PFSK-1 (cell line): ENCODE data around the gene RASGRF2.

Source experiments
- FOXP2 ChIP-seq: optimal IDR thresholded peaks from 2 replicates; pipeline ENCODE3; 2011; ENCODE audit warnings: borderline replicate concordance, control low read depth, inconsistent platforms; ENCODE audit not compliant: insufficient read depth; ENCODE audit errors: extremely low read length, extremely low read depth
- POLR2AphosphoS5 ChIP-seq: IDR thresholded peaks from 2 replicates; pipeline ENCODE4 v1.6.1; 2012; ENCODE audit warnings: low read depth, mild to moderate bottlenecking, control low read depth, low read length, moderate library complexity
- TAF1 ChIP-seq: IDR thresholded peaks from 2 replicates; pipeline ENCODE4 v1.6.1; 2012; ENCODE audit warnings: low read length, control low read depth, borderline replicate concordance; ENCODE audit not compliant: insufficient read depth

- TF ChIP-seq TAF1 (no peak), FOXP2 (no peak), POLR2AphosphoS5 (no peak)
Observed at GRCh38 chr5:81164476-81164875, 204.3 kb downstream of the RASGRF2 start.
